ENCODE measurements around the gene CELSR1.

The CELSR1 gene

GRCh38 chr22:46511151-46512038 is 26.0 kb downstream of the CELSR1 start:
- ATAC-seq = no peak
- TF ChIP-seq TSHZ2 (CRISPR knock-in tag; IDR thresholded peaks at IDR 0.05) (no peak), BACH2 (CRISPR knock-in tag; IDR thresholded peaks at IDR 0.05; ENCODE audit: borderline replicate concordance) (no peak), ZFP3 (CRISPR knock-in tag; IDR thresholded peaks at IDR 0.05) (no peak), ZNF565 (CRISPR knock-in tag; conservative IDR thresholded peaks at IDR 0.05; ENCODE audit: low read depth) (no peak), GLIS3 (CRISPR knock-in tag; IDR thresholded peaks at IDR 0.05) (no peak), ZNF8 (CRISPR knock-in tag; IDR thresholded peaks at IDR 0.05) (no peak), ESRRG (CRISPR knock-in tag; IDR thresholded peaks at IDR 0.05) (no peak), ZFP30 (CRISPR knock-in tag; IDR thresholded peaks at IDR 0.05) (no peak), ARNTL (CRISPR knock-in tag; IDR thresholded peaks at IDR 0.05; ENCODE audit: borderline replicate concordance, low read depth) (no peak), RARB (CRISPR knock-in tag; IDR thresholded peaks at IDR 0.05) (no peak), PPARA (CRISPR knock-in tag; IDR thresholded peaks at IDR 0.05; ENCODE audit: borderline replicate concordance) (no peak), CSDC2 (CRISPR knock-in tag; IDR thresholded peaks at IDR 0.05) (no peak), ZC3H10 (CRISPR knock-in tag; IDR thresholded peaks at IDR 0.05) (no peak), OSR1 (CRISPR knock-in tag; IDR thresholded peaks at IDR 0.05) (no peak), ISL1 (CRISPR knock-in tag; IDR thresholded peaks at IDR 0.05) (no peak), TCF4 (CRISPR knock-in tag; IDR thresholded peaks at IDR 0.05; ENCODE audit: borderline replicate concordance) (no peak), ZNF70 (CRISPR knock-in tag; IDR thresholded peaks at IDR 0.05) (no peak)
- TF ChIP-seq, protein P1, sequence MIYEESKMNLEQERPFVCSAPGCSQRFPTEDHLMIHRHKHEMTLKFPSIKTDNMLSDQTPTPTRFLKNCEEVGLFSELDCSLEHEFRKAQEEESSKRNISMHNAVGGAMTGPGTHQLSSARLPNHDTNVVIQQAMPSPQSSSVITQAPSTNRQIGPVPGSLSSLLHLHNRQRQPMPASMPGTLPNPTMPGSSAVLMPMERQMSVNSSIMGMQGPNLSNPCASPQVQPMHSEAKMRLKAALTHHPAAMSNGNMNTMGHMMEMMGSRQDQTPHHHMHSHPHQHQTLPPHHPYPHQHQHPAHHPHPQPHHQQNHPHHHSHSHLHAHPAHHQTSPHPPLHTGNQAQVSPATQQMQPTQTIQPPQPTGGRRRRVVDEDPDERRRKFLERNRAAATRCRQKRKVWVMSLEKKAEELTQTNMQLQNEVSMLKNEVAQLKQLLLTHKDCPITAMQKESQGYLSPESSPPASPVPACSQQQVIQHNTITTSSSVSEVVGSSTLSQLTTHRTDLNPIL (CRISPR knock-in tag; IDR thresholded peaks at IDR 0.05; ENCODE audit: low read depth) = no peak
- TF ChIP-seq, protein P2, sequence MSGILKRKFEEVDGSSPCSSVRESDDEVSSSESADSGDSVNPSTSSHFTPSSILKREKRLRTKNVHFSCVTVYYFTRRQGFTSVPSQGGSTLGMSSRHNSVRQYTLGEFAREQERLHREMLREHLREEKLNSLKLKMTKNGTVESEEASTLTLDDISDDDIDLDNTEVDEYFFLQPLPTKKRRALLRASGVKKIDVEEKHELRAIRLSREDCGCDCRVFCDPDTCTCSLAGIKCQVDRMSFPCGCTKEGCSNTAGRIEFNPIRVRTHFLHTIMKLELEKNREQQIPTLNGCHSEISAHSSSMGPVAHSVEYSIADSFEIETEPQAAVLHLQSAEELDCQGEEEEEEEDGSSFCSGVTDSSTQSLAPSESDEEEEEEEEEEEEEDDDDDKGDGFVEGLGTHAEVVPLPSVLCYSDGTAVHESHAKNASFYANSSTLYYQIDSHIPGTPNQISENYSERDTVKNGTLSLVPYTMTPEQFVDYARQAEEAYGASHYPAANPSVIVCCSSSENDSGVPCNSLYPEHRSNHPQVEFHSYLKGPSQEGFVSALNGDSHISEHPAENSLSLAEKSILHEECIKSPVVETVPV (CRISPR knock-in tag; IDR thresholded peaks at IDR 0.05) = no peak

DNA sequence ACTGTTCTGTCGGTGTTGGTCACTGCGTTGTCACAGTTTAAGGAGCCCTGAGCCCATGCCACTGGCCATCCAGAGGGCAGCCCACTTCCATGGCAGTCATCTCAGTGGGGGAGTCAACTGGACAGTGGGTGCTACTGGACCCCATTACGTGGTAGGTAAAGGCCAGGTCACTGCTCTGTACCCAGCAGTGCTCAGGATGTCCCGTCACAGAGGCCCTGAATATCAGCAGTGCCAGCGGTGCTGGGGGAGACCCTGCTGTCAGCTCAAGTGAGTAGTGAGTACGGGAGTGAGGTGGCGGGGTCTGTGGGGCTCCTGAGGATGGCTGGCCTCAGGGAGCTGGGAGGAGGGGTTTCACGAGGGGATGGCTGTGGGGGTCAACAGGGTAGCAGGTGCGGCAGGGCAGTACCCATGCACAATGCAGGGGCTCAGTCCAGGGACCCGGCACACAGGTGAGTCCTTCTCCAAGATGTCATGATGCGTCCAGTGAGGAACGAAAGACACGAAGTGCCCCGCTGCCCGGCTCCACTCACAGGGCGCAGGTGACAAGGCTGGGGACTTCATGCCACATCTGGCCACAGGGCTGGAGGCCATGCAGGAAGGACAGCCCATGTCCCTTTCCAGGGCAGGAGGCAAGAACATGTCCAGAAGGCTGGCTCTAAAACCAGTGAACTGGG is 27.9 kb downstream of the CELSR1 start:
- no peak for ATAC-seq
- TF ChIP-seq ZFP3 (CRISPR knock-in tag; IDR thresholded peaks at IDR 0.05) (no peak), RARB (CRISPR knock-in tag; IDR thresholded peaks at IDR 0.05) (no peak), ZC3H10 (CRISPR knock-in tag; IDR thresholded peaks at IDR 0.05) (no peak)
- TF ChIP-seq, protein P3, sequence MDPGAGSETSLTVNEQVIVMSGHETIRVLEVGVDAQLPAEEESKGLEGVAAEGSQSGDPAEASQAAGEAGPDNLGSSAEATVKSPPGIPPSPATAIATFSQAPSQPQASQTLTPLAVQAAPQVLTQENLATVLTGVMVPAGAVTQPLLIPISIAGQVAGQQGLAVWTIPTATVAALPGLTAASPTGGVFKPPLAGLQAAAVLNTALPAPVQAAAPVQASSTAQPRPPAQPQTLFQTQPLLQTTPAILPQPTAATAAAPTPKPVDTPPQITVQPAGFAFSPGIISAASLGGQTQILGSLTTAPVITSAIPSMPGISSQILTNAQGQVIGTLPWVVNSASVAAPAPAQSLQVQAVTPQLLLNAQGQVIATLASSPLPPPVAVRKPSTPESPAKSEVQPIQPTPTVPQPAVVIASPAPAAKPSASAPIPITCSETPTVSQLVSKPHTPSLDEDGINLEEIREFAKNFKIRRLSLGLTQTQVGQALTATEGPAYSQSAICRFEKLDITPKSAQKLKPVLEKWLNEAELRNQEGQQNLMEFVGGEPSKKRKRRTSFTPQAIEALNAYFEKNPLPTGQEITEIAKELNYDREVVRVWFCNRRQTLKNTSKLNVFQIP (CRISPR knock-in tag; IDR thresholded peaks at IDR 0.05; ENCODE audit: borderline replicate concordance, low read depth) = no peak

DNA sequence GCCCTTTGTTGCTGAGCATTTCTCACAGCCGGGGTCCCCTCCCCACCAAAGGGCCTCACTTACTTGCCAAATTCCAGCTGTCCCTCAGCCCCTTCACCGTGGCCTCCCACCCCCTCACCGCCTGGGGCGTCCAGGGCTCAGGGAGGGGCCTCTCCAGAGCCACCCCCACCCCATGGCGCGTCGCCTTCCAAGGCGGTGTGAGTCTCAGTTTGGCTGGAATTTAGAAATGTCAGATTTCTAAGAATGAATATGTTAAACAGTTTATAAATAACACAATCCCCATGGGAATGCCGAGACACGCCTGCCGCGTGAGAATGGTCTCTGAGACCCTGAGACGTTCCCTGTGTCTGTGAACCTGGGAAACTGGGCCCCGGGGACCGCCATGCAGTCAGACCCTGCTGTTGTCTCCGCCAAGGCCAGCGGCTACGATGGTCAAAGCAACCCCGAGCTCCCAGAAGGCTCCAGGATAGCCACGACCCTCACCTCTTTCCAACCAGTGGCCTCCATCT is 28.9 kb downstream of the CELSR1 start:
- ATAC-seq = no peak
- TF ChIP-seq RARB (CRISPR knock-in tag; IDR thresholded peaks at IDR 0.05) (no peak), TOX (CRISPR knock-in tag; IDR thresholded peaks at IDR 0.05; ENCODE audit: borderline replicate concordance) (no peak), ZC3H10 (CRISPR knock-in tag; IDR thresholded peaks at IDR 0.05) (no peak), ZFP30 (CRISPR knock-in tag; IDR thresholded peaks at IDR 0.05) (no peak), ZFP3 (CRISPR knock-in tag; IDR thresholded peaks at IDR 0.05) (no peak), BACH2 (CRISPR knock-in tag; IDR thresholded peaks at IDR 0.05; ENCODE audit: borderline replicate concordance) (no peak), ISL1 (CRISPR knock-in tag; IDR thresholded peaks at IDR 0.05) (no peak), ESRRG (CRISPR knock-in tag; IDR thresholded peaks at IDR 0.05) (no peak), TSHZ2 (CRISPR knock-in tag; IDR thresholded peaks at IDR 0.05) (no peak), ARNTL (CRISPR knock-in tag; IDR thresholded peaks at IDR 0.05; ENCODE audit: borderline replicate concordance, low read depth) (no peak)
- TF ChIP-seq, protein P4, sequence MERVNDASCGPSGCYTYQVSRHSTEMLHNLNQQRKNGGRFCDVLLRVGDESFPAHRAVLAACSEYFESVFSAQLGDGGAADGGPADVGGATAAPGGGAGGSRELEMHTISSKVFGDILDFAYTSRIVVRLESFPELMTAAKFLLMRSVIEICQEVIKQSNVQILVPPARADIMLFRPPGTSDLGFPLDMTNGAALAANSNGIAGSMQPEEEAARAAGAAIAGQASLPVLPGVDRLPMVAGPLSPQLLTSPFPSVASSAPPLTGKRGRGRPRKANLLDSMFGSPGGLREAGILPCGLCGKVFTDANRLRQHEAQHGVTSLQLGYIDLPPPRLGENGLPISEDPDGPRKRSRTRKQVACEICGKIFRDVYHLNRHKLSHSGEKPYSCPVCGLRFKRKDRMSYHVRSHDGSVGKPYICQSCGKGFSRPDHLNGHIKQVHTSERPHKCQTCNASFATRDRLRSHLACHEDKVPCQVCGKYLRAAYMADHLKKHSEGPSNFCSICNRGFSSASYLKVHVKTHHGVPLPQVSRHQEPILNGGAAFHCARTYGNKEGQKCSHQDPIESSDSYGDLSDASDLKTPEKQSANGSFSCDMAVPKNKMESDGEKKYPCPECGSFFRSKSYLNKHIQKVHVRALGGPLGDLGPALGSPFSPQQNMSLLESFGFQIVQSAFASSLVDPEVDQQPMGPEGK (CRISPR knock-in tag; IDR thresholded peaks at IDR 0.05; ENCODE audit: borderline replicate concordance) = no peak
